NB4 (cell line): ENCODE measurements around the gene PPP1R14C.
"Not testable (repeated sequence)": the region's sequence is repeated elsewhere in the genome, so short reads cannot be mapped to it uniquely, and the experiment has no call there.

ENCODE experiments used
- DNase-seq: peaks from one replicate; pipeline ENCODE4 v3.0.0; 2010; ENCODE audit warnings: low read depth
- H3K4me3 ChIP-seq: one replicate; pipeline ENCODE4 v1.5.1; 2011; ENCODE audit warnings: mild to moderate bottlenecking, low read depth, low read length, moderate library complexity
- MYC ChIP-seq: IDR thresholded peaks from 2 replicates; pipeline ENCODE4 v1.6.1; 2011; ENCODE audit warnings: low read depth, low read length
- POLR2A ChIP-seq: IDR thresholded peaks from 2 replicates; pipeline ENCODE4 v1.6.1; 2011; ENCODE audit warnings: mild to moderate bottlenecking; ENCODE audit not compliant: insufficient read length; ENCODE audit errors: extremely low read depth
- TF ChIP-seq, protein P1 (sequence below): IDR thresholded peaks from 2 replicates; pipeline ENCODE4 v1.6.1; 2011; ENCODE audit warnings: low read depth, low read length
- TF ChIP-seq, protein P2 (sequence below): IDR thresholded peaks from one replicate; pipeline ENCODE4 v1.5.1; 2012; ENCODE audit warnings: low read depth, low read length

The PPP1R14C gene

DNA sequence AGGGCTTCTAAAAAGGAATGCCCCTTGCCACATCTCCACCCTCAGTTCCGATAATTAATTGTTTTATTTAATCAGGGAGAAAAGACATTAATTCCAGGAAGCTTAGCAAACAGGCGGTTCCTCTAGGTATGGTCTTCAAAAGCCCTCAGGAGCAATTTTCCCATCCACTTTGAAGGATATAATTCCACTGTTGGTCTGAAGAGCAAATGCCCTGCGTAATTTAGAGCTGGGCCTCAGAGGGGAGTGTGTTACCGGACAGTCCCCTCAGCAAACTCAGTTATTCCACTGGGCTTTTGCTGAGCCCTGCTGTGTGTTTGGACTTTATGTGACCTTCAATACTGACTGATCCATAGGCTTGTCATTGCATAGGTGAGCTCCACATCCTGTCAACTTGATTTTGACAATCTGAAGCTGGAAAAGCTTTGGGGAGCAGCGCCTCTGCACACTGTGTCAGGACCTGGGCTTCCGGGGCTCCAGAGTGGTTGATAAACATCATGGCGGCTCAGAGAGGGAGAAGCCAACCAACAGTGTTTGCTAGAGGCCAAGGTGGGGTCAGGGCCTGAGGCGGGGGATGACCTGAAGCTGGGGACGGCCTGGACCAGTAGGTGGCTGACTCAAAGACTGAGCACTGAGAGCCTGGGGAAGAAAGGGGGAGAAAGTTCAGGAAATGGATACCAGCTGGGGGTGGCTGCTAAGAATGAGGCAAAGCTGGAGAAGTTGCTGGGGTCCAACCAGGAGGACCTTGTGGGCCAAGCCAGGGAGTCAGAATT, 43.5 kb downstream of the PPP1R14C start:
- H3K4me3 ChIP-seq: no peak overlapping the region
- no peak for TF ChIP-seq MYC
- no peak for TF ChIP-seq POLR2A
- TF ChIP-seq, protein P1, sequence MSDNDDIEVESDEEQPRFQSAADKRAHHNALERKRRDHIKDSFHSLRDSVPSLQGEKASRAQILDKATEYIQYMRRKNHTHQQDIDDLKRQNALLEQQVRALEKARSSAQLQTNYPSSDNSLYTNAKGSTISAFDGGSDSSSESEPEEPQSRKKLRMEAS: no peak
- TF ChIP-seq, protein P2, sequence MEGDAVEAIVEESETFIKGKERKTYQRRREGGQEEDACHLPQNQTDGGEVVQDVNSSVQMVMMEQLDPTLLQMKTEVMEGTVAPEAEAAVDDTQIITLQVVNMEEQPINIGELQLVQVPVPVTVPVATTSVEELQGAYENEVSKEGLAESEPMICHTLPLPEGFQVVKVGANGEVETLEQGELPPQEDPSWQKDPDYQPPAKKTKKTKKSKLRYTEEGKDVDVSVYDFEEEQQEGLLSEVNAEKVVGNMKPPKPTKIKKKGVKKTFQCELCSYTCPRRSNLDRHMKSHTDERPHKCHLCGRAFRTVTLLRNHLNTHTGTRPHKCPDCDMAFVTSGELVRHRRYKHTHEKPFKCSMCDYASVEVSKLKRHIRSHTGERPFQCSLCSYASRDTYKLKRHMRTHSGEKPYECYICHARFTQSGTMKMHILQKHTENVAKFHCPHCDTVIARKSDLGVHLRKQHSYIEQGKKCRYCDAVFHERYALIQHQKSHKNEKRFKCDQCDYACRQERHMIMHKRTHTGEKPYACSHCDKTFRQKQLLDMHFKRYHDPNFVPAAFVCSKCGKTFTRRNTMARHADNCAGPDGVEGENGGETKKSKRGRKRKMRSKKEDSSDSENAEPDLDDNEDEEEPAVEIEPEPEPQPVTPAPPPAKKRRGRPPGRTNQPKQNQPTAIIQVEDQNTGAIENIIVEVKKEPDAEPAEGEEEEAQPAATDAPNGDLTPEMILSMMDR: no peak
- DNase-seq: no peak

DNA sequence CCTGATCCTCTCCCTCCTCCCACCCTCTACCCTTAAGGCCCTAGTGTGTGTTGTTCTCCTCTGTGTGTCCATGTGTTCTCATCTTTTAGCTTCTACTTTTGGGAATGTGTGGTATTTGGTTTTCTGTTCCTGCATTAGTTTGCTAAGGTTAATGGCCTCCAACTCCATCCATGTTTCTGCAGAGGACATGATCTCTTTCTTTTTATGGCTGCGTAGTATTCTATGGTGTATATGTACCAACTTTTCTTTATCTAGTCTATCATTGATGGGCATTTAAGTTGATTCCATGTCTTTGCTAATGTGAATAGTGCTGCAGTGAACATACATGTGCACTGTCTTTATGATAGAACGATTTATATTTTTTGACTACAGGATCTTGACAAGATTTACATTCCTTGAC, 44.6 kb downstream of the PPP1R14C start:
- not testable (repeated sequence) for H3K4me3 ChIP-seq, DNase-seq

DNA sequence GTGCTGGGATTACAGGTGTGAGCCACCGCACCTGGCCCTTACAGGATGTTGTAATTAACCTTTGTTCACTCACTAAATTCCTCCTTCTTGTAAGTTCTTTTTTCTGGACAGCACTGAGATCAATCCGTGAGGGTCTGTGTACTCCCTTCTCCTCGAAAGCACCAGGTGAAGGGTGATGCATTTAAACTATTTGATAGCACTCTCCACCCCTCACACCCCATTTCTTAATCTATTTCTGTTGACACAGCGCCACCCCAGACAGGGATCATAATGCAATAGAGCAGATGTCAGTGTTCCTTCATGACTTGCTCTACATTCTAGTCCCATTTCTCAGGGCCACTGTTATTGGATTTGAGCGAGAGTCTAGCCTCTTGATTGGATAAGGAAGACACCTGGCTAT, 46.3 kb downstream of the PPP1R14C start:
- DNase-seq: no peak
- TF ChIP-seq, protein P1: no peak
- TF ChIP-seq, protein P2: no peak
- TF ChIP-seq MYC: no peak
- no peak for TF ChIP-seq POLR2A
- no peak overlapping the region for H3K4me3 ChIP-seq

DNA sequence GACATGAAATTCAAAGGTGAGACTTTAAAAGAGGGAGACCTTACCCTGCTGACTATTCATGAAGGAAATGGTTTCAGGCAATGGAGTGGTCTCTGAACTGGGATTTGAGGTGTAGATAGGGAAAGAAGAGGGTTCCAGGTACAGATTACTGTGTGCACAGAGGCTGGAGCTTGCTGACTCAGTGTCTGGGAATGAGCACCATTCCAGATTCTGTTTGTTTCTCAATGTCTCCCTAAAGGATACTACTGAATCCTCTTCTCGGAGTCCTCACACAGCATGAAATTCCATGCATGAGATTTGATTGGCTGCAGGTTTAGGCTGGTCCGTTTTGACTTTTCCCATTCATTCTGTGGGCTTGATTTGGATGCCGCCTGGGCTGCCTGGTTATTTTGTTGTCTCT, 49.0 kb downstream of the PPP1R14C start:
- TF ChIP-seq, protein P2: no peak
- no peak for TF ChIP-seq MYC
- no peak for TF ChIP-seq POLR2A
- TF ChIP-seq, protein P1: no peak
- DNase-seq: no peak
- no peak overlapping the region for H3K4me3 ChIP-seq

DNA sequence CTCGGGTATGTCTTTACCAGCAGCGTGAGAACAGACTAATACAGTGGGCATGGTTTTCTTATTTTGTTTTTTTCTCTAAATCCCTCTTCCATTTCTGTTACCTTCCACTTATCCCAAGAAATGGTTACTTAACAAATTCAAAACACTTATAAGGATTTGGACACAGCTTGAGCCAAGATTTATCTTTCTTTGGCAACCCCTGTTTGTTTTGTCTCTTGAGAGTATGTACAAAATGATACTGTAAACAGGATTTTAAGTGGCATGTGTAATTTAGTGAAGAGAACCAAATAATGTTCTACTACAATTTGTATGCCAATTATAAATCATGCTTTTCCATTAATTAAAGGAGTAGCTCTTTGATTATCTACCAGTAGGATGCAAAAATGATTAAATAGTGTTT, 51.4 kb downstream of the PPP1R14C start:
- H3K4me3 ChIP-seq: no peak overlapping the region
- TF ChIP-seq POLR2A (no peak), MYC (no peak)
- TF ChIP-seq, protein P1: no peak
- TF ChIP-seq, protein P2: no peak
- no peak for DNase-seq

DNA sequence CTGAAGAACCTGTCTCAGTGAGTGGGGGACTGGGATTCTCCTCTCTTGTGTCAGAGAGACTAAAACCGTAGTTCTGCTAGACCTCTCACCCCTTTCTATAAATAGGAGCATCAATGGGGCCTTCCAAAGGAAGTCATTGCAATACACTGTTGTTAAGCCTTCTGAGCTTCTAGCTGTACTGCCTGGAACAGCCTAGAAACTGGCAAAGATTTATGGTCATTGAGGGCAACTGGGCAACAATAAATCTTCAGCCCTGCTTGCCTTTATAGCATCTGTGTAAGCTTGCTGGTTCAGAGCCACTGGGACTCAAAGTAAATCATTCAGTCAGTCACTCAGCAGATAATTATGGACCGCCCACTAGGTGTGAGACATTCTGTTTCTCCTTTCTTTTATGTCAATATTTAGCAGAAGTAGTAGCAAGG, 53.2 kb downstream of the PPP1R14C start:
- TF ChIP-seq MYC (no peak), POLR2A (no peak)
- TF ChIP-seq, protein P2: no peak
- TF ChIP-seq, protein P1: no peak
- no peak for DNase-seq
- H3K4me3 ChIP-seq: no peak overlapping the region
